B cell (primary cell): ENCODE measurements around the gene TIAM2.

Experiments
- EZH2 ChIP-seq: IDR thresholded peaks from 2 replicates; pipeline ENCODE4 v1.6.1; 2012; ENCODE audit warnings: borderline replicate concordance, low read depth, mild to moderate bottlenecking, moderate library complexity, low read length; ENCODE audit not compliant: insufficient read depth, poor library complexity, severe bottlenecking
- TF ChIP-seq, protein P1 (sequence below): fragments of 200-600 bp; IDR thresholded peaks from one replicate; pipeline ENCODE4 v1.8.0; 2022; ENCODE audit warnings: antibody characterized with exemption, mild to moderate bottlenecking

- TF ChIP-seq, protein P1, sequence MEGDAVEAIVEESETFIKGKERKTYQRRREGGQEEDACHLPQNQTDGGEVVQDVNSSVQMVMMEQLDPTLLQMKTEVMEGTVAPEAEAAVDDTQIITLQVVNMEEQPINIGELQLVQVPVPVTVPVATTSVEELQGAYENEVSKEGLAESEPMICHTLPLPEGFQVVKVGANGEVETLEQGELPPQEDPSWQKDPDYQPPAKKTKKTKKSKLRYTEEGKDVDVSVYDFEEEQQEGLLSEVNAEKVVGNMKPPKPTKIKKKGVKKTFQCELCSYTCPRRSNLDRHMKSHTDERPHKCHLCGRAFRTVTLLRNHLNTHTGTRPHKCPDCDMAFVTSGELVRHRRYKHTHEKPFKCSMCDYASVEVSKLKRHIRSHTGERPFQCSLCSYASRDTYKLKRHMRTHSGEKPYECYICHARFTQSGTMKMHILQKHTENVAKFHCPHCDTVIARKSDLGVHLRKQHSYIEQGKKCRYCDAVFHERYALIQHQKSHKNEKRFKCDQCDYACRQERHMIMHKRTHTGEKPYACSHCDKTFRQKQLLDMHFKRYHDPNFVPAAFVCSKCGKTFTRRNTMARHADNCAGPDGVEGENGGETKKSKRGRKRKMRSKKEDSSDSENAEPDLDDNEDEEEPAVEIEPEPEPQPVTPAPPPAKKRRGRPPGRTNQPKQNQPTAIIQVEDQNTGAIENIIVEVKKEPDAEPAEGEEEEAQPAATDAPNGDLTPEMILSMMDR: no peak
- no peak for TF ChIP-seq EZH2
These were observed 270.9 kb downstream of the TIAM2 start for GRCh38 chr6:155265843-155266535.
